Prostate gland (tissue), 2 donors: ENCODE results near the gene RBM47. TPM values are rescaled to one million over a fixed set of nuclear protein-coding genes. Genes with fewer than 3 reads are reported as not detected.
A peak's percentile ranks its signal among the peaks of the same experiment; 100 is the strongest.

Experiments used
- DNase-seq: peaks from one replicate; pipeline ENCODE4 v3.0.0-alpha.2; 2019; ENCODE audit warnings: low spot score
- H3K27ac ChIP-seq, 2 donors: fragments of 200-600 bp; sonication (generic); 2 replicates each; pipeline ENCODE4 v1.5.1; 2017 to 2019
- H3K27me3 ChIP-seq: fragments of 200-600 bp; sonication (generic); replicated peaks from 2 replicates; pipeline ENCODE4 v1.5.1; 2019; ENCODE audit not compliant: insufficient read depth
- H3K36me3 ChIP-seq, 2 donors: fragments of 200-600 bp; sonication (generic); 1 replicate in 1 of 2; 2 replicates in 1 of 2; pipeline versions ENCODE4 v1.5.1 to v1.8.1; 2017 to 2019
- H3K4me1 ChIP-seq: fragments of 200-600 bp; sonication (generic); replicated peaks from 2 replicates; pipeline ENCODE4 v1.5.1; 2019
- H3K4me3 ChIP-seq, 2 donors: fragments of 200-600 bp; sonication (generic); 2 replicates each; pipeline ENCODE4 v1.5.1; 2017 to 2019
- H3K9me3 ChIP-seq: fragments of 200-600 bp; sonication (generic); 2 replicates; pipeline ENCODE4 v1.5.1; 2017
- CTCF ChIP-seq, 4 experiments: fragments of 200-600 bp in 2 of 4; fragments of 450-650 bp in 2 of 4; sonication (generic) in 2 of 4; IDR thresholded peaks; 1 replicate in 3 of 4; 2 replicates in 1 of 4; pipeline ENCODE4 v1.5.1; 2016 to 2019; ENCODE audit warnings: antibody characterized with exemption in 4 of 4, mild to moderate bottlenecking in 2 of 4, moderate library complexity in 2 of 4
- POLR2A ChIP-seq: fragments of 450-650 bp; IDR thresholded peaks from one replicate; pipeline ENCODE4 v1.6.1; 2016; ENCODE audit warnings: antibody characterized with exemption, mild to moderate bottlenecking
- POLR2AphosphoS5 ChIP-seq: sonication (generic); formaldehyde crosslinking; IDR thresholded peaks from one replicate; pipeline ENCODE4 v1.6.1; 2017; ENCODE audit warnings: antibody characterized with exemption
- WGBS: methylation state at CpG from one replicate; pipeline ENCODE4 v1.1.5; 2018; 5-methylcytosine and 5-hydroxymethylcytosine counted together
- intact Hi-C: fragments of 100-400 bp; cut with DNase I; formaldehyde crosslinking; loops from one replicate; pipeline ENCODE4 v1.14.2; 2022
- total RNA-seq, 2 donors: library from RNA; depleted of rRNA; stranded (reverse); fragments of >200 nt; gene quantifications; one replicate each; pipeline ENCODE4 v1.1.0, GENCODE V29; 2016

RBM47 gene
- total RNA-seq, 2 donors from 2014 or later: 241 to 302 TPM

- Histone ChIP-seq H3K27me3 (no peaks in the 10 kb centered on the region), H3K36me3 (no peaks in the 10 kb centered on the region), H3K27ac (no peak overlapping the region), H3K9me3 (no peaks in the 10 kb centered on the region), H3K4me1 (peaks cover 9% of the 10 kb centered on the region), H3K4me3 (no peak overlapping the region)
- 94% methylated on average over 4 of the region's 4 CpGs for WGBS
- TF ChIP-seq POLR2AphosphoS5 (no peak), POLR2A (no peak), CTCF (IDR thresholded peaks at IDR 0.05) (no peak)
- DNase-seq: no peak
- intact Hi-C loops: no loop called here
Observed at GRCh38 chr4:40406340-40406739, 223.3 kb downstream of the RBM47 start.

GRCh38 chr4:40405193-40405592 lies 224.5 kb downstream of the RBM47 start:
- peak; percentile 21 for TF ChIP-seq POLR2AphosphoS5
- TF ChIP-seq POLR2A: no peak
- 45% methylated on average over 4 of the region's 4 CpGs for WGBS
- H3K36me3 ChIP-seq: no peaks in the 10 kb centered on the region
- H3K9me3 ChIP-seq: no peaks in the 10 kb centered on the region
- H3K27ac ChIP-seq: peak overlapping the region; percentile 77 to 78
- no peak overlapping the region for H3K4me3 ChIP-seq
- peaks cover 9% of the 10 kb centered on the region for H3K4me1 ChIP-seq
- intact Hi-C loops: no loop called here
- no peak for DNase-seq
- H3K27me3 ChIP-seq: no peaks in the 10 kb centered on the region

- no peaks in the 10 kb centered on the region for H3K36me3 ChIP-seq
- H3K9me3 ChIP-seq: no peaks in the 10 kb centered on the region
- intact Hi-C loops: no loop called here
- WGBS: 88% methylated on average over 5 of the region's 5 CpGs
- DNase-seq: no peak
- H3K4me1 ChIP-seq: peaks cover 9% of the 10 kb centered on the region
- H3K27me3 ChIP-seq: no peaks in the 10 kb centered on the region
- peak overlapping the region in 1 of 2 donors; percentile 77 for H3K27ac ChIP-seq
- TF ChIP-seq POLR2AphosphoS5 (no peak), CTCF (IDR thresholded peaks at IDR 0.05) (no peak), POLR2A (no peak)
- H3K4me3 ChIP-seq: no peak overlapping the region
Observed at GRCh38 chr4:40403081-40403480, 226.6 kb downstream of the RBM47 start.

- no peak overlapping the region for H3K27ac ChIP-seq
- 100% methylated on average over 1 of the region's 1 CpG for WGBS
- H3K36me3 ChIP-seq: no peaks in the 10 kb centered on the region
- H3K9me3 ChIP-seq: no peaks in the 10 kb centered on the region
- no peak for TF ChIP-seq POLR2AphosphoS5
- no peak for TF ChIP-seq POLR2A
- TF ChIP-seq CTCF (IDR thresholded peaks at IDR 0.05): no peak
- intact Hi-C loops: no loop called here
- H3K27me3 ChIP-seq: no peaks in the 10 kb centered on the region
- H3K4me1 ChIP-seq: peaks cover 9% of the 10 kb centered on the region
- H3K4me3 ChIP-seq: no peak overlapping the region
- DNase-seq: no peak
Observed at GRCh38 chr4:40402556-40402955, 227.1 kb downstream of the RBM47 start.

GRCh38 chr4:40401631-40402030 lies 228.0 kb downstream of the RBM47 start:
- no peaks in the 10 kb centered on the region for H3K36me3 ChIP-seq
- H3K9me3 ChIP-seq: no peaks in the 10 kb centered on the region
- intact Hi-C loops: no loop called here
- no peaks in the 10 kb centered on the region for H3K27me3 ChIP-seq
- 64% methylated on average over 8 of the region's 8 CpGs for WGBS
- H3K4me1 ChIP-seq: peaks cover 9% of the 10 kb centered on the region
- DNase-seq: no peak
- TF ChIP-seq CTCF (IDR thresholded peaks at IDR 0.05): no peak
- no peak for TF ChIP-seq POLR2AphosphoS5
- no peak for TF ChIP-seq POLR2A
- no peak overlapping the region for H3K4me3 ChIP-seq
- H3K27ac ChIP-seq: no peak overlapping the region
